ENCODE measurements around the gene UIMC1.
"Not testable (repeated sequence)": the region's sequence is repeated elsewhere in the genome, so short reads cannot be mapped to it uniquely, and the experiment has no call there.

UIMC1 gene

GRCh38 chr5:176875783-176876505 is 130.6 kb downstream of the UIMC1 start:
- no peak for TF ChIP-seq CTCF (IDR thresholded peaks at IDR 0.05; ENCODE audit: insufficient read depth, low read length, poor library complexity, severe bottlenecking)
- Histone ChIP-seq H3K36me3 (ENCODE audit: control insufficient read depth, insufficient read depth, low read length) (no peaks in the 10 kb centered on the region), H3K4me3 (replicated peaks; ENCODE audit: low read depth, low read length) (no peak overlapping the region), H3K27me3 (replicated peaks; ENCODE audit: control insufficient read depth, insufficient read depth, low read length) (peaks cover 1% of the 10 kb centered on the region; the same call in 1 of the 2 replicates)
- DNase-seq (ENCODE audit: extremely low read depth, insufficient read length): no peak

GRCh38 chr5:176875014-176875550 is 131.5 kb downstream of the UIMC1 start:
- no peak for TF ChIP-seq CTCF (IDR thresholded peaks at IDR 0.05; ENCODE audit: insufficient read depth, low read length, poor library complexity, severe bottlenecking)
- peaks cover 1% of the 10 kb centered on the region; the same call in 1 of the 2 replicates for H3K27me3 ChIP-seq (replicated peaks; ENCODE audit: control insufficient read depth, insufficient read depth, low read length)
- no peaks in the 10 kb centered on the region for H3K36me3 ChIP-seq (ENCODE audit: control insufficient read depth, insufficient read depth, low read length)
- no peak for DNase-seq (ENCODE audit: extremely low read depth, insufficient read length)
- H3K4me3 ChIP-seq (replicated peaks; ENCODE audit: low read depth, low read length): no peak overlapping the region

- Histone ChIP-seq H3K27me3 (replicated peaks; ENCODE audit: control insufficient read depth, insufficient read depth, low read length) (peaks cover 1% of the 10 kb centered on the region; the same call in 1 of the 2 replicates), H3K4me3 (replicated peaks; ENCODE audit: low read depth, low read length) (no peak overlapping the region), H3K36me3 (ENCODE audit: control insufficient read depth, insufficient read depth, low read length) (no peaks in the 10 kb centered on the region)
- no peak for DNase-seq (ENCODE audit: extremely low read depth, insufficient read length)
- TF ChIP-seq CTCF (IDR thresholded peaks at IDR 0.05; ENCODE audit: insufficient read depth, low read length, poor library complexity, severe bottlenecking): no peak
Measured at GRCh38 chr5:176874198-176874780, 132.3 kb downstream of the UIMC1 start.

- Histone ChIP-seq H3K36me3 (ENCODE audit: control insufficient read depth, insufficient read depth, low read length) (no peaks in the 10 kb centered on the region), H3K4me3 (replicated peaks; ENCODE audit: low read depth, low read length) (no peak overlapping the region), H3K27me3 (replicated peaks; ENCODE audit: control insufficient read depth, insufficient read depth, low read length) (peaks cover 1% of the 10 kb centered on the region; the same call in 1 of the 2 replicates)
- no peak for DNase-seq (ENCODE audit: extremely low read depth, insufficient read length)
- TF ChIP-seq CTCF (IDR thresholded peaks at IDR 0.05; ENCODE audit: insufficient read depth, low read length, poor library complexity, severe bottlenecking): no peak
Measured at GRCh38 chr5:176873541-176874172, 132.9 kb downstream of the UIMC1 start.

GRCh38 chr5:176873011-176873410 is 133.6 kb downstream of the UIMC1 start:
- DNase-seq (ENCODE audit: extremely low read depth, insufficient read length); H3K4me3 ChIP-seq (replicated peaks; ENCODE audit: low read depth, low read length); H3K36me3 ChIP-seq (ENCODE audit: control insufficient read depth, insufficient read depth, low read length); H3K27me3 ChIP-seq (replicated peaks; ENCODE audit: control insufficient read depth, insufficient read depth, low read length): not testable (repeated sequence)

GRCh38 chr5:176872586-176872985 is 134.0 kb downstream of the UIMC1 start:
- not testable (repeated sequence) for H3K4me3 ChIP-seq (replicated peaks; ENCODE audit: low read depth, low read length); H3K36me3 ChIP-seq (ENCODE audit: control insufficient read depth, insufficient read depth, low read length); H3K27me3 ChIP-seq (replicated peaks; ENCODE audit: control insufficient read depth, insufficient read depth, low read length); DNase-seq (ENCODE audit: extremely low read depth, insufficient read length)

- H3K27me3 ChIP-seq (replicated peaks; ENCODE audit: control insufficient read depth, insufficient read depth, low read length); H3K4me3 ChIP-seq (replicated peaks; ENCODE audit: low read depth, low read length); H3K36me3 ChIP-seq (ENCODE audit: control insufficient read depth, insufficient read depth, low read length); DNase-seq (ENCODE audit: extremely low read depth, insufficient read length): not testable (repeated sequence)
Measured at GRCh38 chr5:176870644-176871043, 135.9 kb downstream of the UIMC1 start.
